MM.1S (cell line): Measurements from ENCODE around the gene THAP7.

ENCODE experiments used
- DNase-seq: peaks from one replicate; pipeline ENCODE4 v3.0.0-alpha.2; 2015
- H2AFZ ChIP-seq: fragments of 300-600 bp; sonication (generic); 2 replicates; pipeline ENCODE4 v1.6.0; 2016; ENCODE audit warnings: antibody characterized with exemption, low read length
- H3F3A ChIP-seq: fragments of 300-600 bp; sonication (generic); 2 replicates; pipeline ENCODE4 v1.6.1; 2016; ENCODE audit warnings: mild to moderate bottlenecking, antibody characterized with exemption, low read length, moderate library complexity, mixed read lengths; ENCODE audit not compliant: insufficient read depth
- H3K27ac ChIP-seq: fragments of 300-600 bp; sonication (generic); 2 replicates; pipeline ENCODE4 v1.5.1; 2016; ENCODE audit warnings: mild to moderate bottlenecking, low read length
- H3K27me3 ChIP-seq: fragments of 300-600 bp; sonication (generic); replicated peaks from 2 replicates; pipeline ENCODE4 v1.6.0; 2016; ENCODE audit warnings: low read length; ENCODE audit not compliant: insufficient read depth
- H3K36me3 ChIP-seq: fragments of 300-600 bp; sonication (generic); replicated peaks from 2 replicates; pipeline ENCODE4 v1.6.1; 2016; ENCODE audit warnings: mild to moderate bottlenecking, low read length, mixed read lengths; ENCODE audit not compliant: insufficient read depth
- H3K4me1 ChIP-seq: fragments of 300-600 bp; sonication (generic); 2 replicates; pipeline ENCODE4 v1.6.1; 2016; ENCODE audit warnings: low read length, mixed read lengths
- H3K4me2 ChIP-seq: fragments of 300-600 bp; sonication (generic); 2 replicates; pipeline ENCODE4 v1.6.0; 2016; ENCODE audit warnings: low read depth, low read length
- H3K4me3 ChIP-seq: fragments of 300-600 bp; sonication (generic); 2 replicates; pipeline ENCODE4 v1.5.1; 2016; ENCODE audit warnings: low read length, mixed read lengths
- H3K79me2 ChIP-seq: fragments of 300-600 bp; sonication (generic); 2 replicates; pipeline ENCODE4 v1.6.1; 2016; ENCODE audit warnings: mixed run types, low read length, mixed read lengths
- H3K9ac ChIP-seq: fragments of 300-600 bp; sonication (generic); 2 replicates; pipeline ENCODE4 v1.6.1; 2016; ENCODE audit warnings: low read length, mixed read lengths
- H3K9me2 ChIP-seq: fragments of 300-600 bp; sonication (generic); replicated peaks from 2 replicates; pipeline ENCODE4 v1.6.1; 2016; ENCODE audit warnings: mild to moderate bottlenecking, low read length, mixed read lengths; ENCODE audit not compliant: insufficient read depth
- H3K9me3 ChIP-seq: fragments of 300-600 bp; sonication (generic); replicated peaks from 2 replicates; pipeline ENCODE4 v1.6.1; 2016; ENCODE audit warnings: mild to moderate bottlenecking, low read length, mixed read lengths; ENCODE audit not compliant: insufficient read depth
- H4K20me1 ChIP-seq: fragments of 300-600 bp; sonication (generic); 2 replicates; pipeline ENCODE4 v1.6.1; 2016; ENCODE audit warnings: mild to moderate bottlenecking, low read length, moderate library complexity, mixed read lengths; ENCODE audit not compliant: insufficient read depth
- CTCF ChIP-seq: fragments of 300-600 bp; sonication (generic); IDR thresholded peaks from 2 replicates; pipeline ENCODE4 v1.5.1; 2016; ENCODE audit warnings: antibody characterized with exemption, low read length, mixed read lengths
- EZH2 ChIP-seq: fragments of 300-600 bp; sonication (generic); optimal IDR thresholded peaks from 2 replicates; pipeline ENCODE3; 2017; ENCODE audit warnings: low read depth, mild to moderate bottlenecking, antibody characterized with exemption, low read length, mixed read lengths
- EZH2phosphoT487 ChIP-seq: fragments of 300-600 bp; sonication (generic); IDR thresholded peaks from 2 replicates; pipeline ENCODE4 v1.6.1; 2018; ENCODE audit warnings: antibody characterized with exemption, low read length

Gene THAP7

DNA sequence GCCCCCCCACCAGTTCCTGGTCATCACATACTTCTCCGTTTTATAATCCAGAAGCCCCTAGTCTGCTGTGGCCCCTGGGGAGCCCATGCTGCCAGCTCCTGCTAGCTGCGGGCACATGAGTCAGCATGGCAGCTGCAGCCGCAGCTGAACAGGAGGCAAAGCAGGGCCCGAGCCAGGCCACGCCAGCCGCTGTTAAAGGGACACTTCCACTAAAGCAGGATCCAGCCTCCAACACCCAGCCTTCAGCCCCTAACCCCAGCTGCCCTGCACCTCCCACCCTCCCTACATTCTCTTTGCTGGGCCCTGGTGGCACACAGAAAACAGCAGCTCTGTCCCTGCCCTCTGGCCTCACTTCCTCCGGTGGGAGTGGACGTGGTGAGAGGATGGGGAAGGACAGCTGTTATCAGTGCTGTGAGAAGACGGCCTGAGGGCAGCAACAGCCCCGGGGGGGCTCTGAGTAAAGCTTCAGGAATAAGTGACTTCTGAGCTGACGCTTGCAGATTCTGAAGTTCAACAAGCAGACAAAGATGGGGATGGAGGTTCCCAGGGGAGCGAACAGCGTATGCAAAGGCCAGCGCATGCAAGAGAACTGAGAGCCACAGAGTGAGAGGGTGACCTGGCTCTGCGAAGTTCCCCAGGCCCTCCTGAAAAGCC, 43.1 kb upstream of the THAP7 start:
- Histone ChIP-seq H3F3A (peaks cover 11% of the 10 kb centered on the region; the same call in 1 of the 2 replicates), H2AFZ (no peak overlapping the region)

DNA sequence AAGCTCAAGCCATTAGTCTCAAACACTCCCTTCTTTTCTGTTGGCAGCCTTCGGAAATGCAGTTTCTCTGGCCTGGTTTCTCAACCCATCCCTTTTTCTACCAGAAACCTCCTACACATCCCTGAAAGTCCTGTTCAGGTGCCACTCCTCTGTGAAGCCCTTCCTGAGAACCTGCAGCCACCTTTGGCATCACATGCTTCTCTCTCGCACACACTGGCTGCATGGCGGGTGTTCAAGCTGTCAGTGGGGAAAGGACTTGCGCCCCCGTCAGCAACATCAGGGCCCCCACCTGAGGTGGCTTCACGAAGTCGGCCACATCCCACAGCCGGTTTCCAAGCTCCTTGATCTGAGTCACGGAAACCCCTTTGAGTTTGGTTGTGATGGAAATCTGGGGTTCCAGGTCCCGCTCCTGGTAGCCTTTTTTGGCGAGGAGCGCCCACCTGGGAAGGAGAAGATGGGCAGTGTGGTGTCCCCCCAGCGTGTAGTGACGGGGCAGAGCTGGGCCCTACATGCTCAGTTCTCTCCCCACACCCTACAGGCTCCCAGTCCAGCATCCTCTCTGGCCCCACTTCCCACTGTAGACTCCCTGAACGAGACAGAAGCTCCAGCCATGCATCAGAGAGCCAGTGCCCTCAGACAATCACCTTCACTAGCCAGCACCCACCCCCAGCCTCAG, 42.1 kb upstream of the THAP7 start:
- Histone ChIP-seq H3K4me3 (peak overlapping the region; percentile 67; the same call in 1 of the 2 replicates), H3F3A (peaks cover 11% of the 10 kb centered on the region; the same call in 1 of the 2 replicates), H3K9me3 (no peaks in the 10 kb centered on the region), H2AFZ (no peak overlapping the region), H3K9me2 (no peaks in the 10 kb centered on the region), H3K4me1 (peaks cover 18% of the 10 kb centered on the region), H4K20me1 (no peaks in the 10 kb centered on the region), H3K79me2 (no peaks in the 10 kb centered on the region), H3K36me3 (no peaks in the 10 kb centered on the region), H3K9ac (peak overlapping the region; percentile 39; the same call in 1 of the 2 replicates), H3K4me2 (peak overlapping the region; percentile 97), H3K27ac (no peak overlapping the region), H3K27me3 (no peaks in the 10 kb centered on the region)
- DNase-seq = no peak
- no peak for TF ChIP-seq CTCF
- TF ChIP-seq EZH2 = no peak
- TF ChIP-seq EZH2phosphoT487 = no peak

More for the DNA sequence above, 43.1 kb upstream of the THAP7 start:
- Histone ChIP-seq H3K27me3 (no peaks in the 10 kb centered on the region), H3K27ac (peak overlapping the region; percentile 37; the same call in 1 of the 2 replicates), H3K9ac (peak overlapping the region; percentile 39; the same call in 1 of the 2 replicates), H3K9me3 (no peaks in the 10 kb centered on the region), H3K36me3 (no peaks in the 10 kb centered on the region), H3K79me2 (no peaks in the 10 kb centered on the region), H3K4me3 (peak overlapping the region; percentile 67), H3K4me1 (peaks cover 14% of the 10 kb centered on the region), H4K20me1 (no peaks in the 10 kb centered on the region), H3K9me2 (no peaks in the 10 kb centered on the region), H3K4me2 (peak overlapping the region; percentile 97)
- TF ChIP-seq EZH2phosphoT487 = no peak
- TF ChIP-seq EZH2 = no peak
- TF ChIP-seq CTCF = no peak
- no peak for DNase-seq

DNA sequence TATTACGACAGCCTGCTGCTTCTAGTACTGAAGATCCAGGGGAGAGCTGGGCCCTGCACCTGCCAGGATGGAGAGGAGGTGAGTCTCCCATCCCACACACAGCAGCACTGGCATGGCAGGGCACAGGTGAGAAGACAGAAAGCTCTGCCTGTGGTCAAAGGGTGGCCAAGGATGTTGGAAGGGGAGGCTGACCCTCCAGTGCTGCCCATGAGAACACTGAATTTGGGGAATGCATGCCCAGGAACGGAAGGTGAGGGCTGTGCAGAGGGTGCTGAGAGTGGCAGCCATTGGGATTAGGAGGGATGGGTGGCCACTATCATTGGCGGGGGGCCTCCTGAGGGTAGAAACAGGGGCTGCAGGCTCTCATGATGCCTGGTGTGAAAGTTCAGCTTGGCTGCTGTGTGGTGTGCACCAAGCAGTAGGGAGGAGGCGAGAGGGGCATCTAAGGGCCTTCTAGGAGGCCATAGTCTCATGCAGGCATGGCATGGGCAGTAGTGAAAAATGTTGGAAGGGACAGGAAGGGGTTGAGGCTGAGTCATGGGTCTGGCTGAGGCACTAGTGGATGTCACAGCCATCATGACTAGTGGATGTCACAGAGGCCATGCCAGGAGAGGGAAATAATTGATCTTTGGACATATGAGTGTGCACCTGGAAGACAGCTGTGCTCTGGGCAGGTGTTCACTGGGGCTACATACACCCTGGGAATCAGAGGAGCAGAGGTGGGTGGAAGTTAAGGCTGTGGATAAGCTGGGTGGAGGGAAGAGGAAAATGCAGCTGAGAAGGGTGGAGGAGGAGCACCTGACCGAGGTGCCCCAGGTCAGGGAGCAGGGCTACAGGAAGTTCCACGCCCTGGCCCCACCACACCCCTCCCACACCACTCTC, 41.3 kb upstream of the THAP7 start:
- no peak for DNase-seq
- Histone ChIP-seq H3K27ac (no peak overlapping the region), H3K9ac (no peak overlapping the region), H3K79me2 (no peaks in the 10 kb centered on the region), H3K36me3 (no peaks in the 10 kb centered on the region), H3K9me3 (no peaks in the 10 kb centered on the region), H3F3A (peaks cover 11% of the 10 kb centered on the region; the same call in 1 of the 2 replicates), H3K4me1 (peaks cover 18% of the 10 kb centered on the region), H3K27me3 (no peaks in the 10 kb centered on the region), H2AFZ (no peak overlapping the region), H3K4me3 (no peak overlapping the region), H3K4me2 (peak overlapping the region; percentile 97; the same call in 1 of the 2 replicates), H4K20me1 (no peaks in the 10 kb centered on the region), H3K9me2 (no peaks in the 10 kb centered on the region)
- TF ChIP-seq EZH2 = no peak
- TF ChIP-seq EZH2phosphoT487 = no peak
- TF ChIP-seq CTCF = no peak
